ENCODE measurements around the gene RTL10.

RTL10 gene

GRCh38 chr22:19868773-19869471 lies 14.2 kb upstream of the RTL10 start:
- Histone ChIP-seq H3K4me1 (ENCODE audit: control insufficient read depth in 1 of 2, insufficient read depth in 1 of 2, low read depth in 1 of 2, low read length in 1 of 2) (no peaks in the 10 kb centered on the region), H3K4me3 (ENCODE audit: low read depth in 1 of 2, low read length in 1 of 2) (no peak overlapping the region), H3K9me3 (no peaks in the 10 kb centered on the region), H3K27ac (no peak overlapping the region), H3K36me3 (peaks cover 3% of the 10 kb centered on the region), H3K27me3 (no peaks in the 10 kb centered on the region)
- TF ChIP-seq CTCF (IDR thresholded peaks at IDR 0.05): no peak

GRCh38 chr22:19868333-19868732 lies 13.7 kb upstream of the RTL10 start:
- Histone ChIP-seq H3K4me1 (ENCODE audit: control insufficient read depth in 1 of 2, insufficient read depth in 1 of 2, low read depth in 1 of 2, low read length in 1 of 2) (no peaks in the 10 kb centered on the region), H3K4me3 (ENCODE audit: low read depth in 1 of 2, low read length in 1 of 2) (no peak overlapping the region), H3K9me3 (no peaks in the 10 kb centered on the region), H3K27ac (no peak overlapping the region), H3K36me3 (no peaks in the 10 kb centered on the region), H3K27me3 (no peaks in the 10 kb centered on the region)
- no peak for TF ChIP-seq CTCF (IDR thresholded peaks at IDR 0.05)

GRCh38 chr22:19867617-19868016 lies 12.9 kb upstream of the RTL10 start:
- Histone ChIP-seq H3K4me3 (ENCODE audit: low read depth in 1 of 2, low read length in 1 of 2) (no peak overlapping the region), H3K27me3 (no peaks in the 10 kb centered on the region), H3K36me3 (no peaks in the 10 kb centered on the region), H3K4me1 (ENCODE audit: control insufficient read depth in 1 of 2, insufficient read depth in 1 of 2, low read depth in 1 of 2, low read length in 1 of 2) (no peaks in the 10 kb centered on the region), H3K9me3 (no peaks in the 10 kb centered on the region), H3K27ac (no peak overlapping the region)
- no peak for TF ChIP-seq CTCF (IDR thresholded peaks at IDR 0.05)

- no peaks in the 10 kb centered on the region for H3K27me3 ChIP-seq
- no peaks in the 10 kb centered on the region for H3K4me1 ChIP-seq (ENCODE audit: control insufficient read depth in 1 of 2, insufficient read depth in 1 of 2, low read depth in 1 of 2, low read length in 1 of 2)
- no peak overlapping the region for H3K4me3 ChIP-seq (ENCODE audit: low read depth in 1 of 2, low read length in 1 of 2)
- no peak for TF ChIP-seq CTCF (IDR thresholded peaks at IDR 0.05)
- H3K36me3 ChIP-seq: no peaks in the 10 kb centered on the region
- no peaks in the 10 kb centered on the region for H3K9me3 ChIP-seq
- no peak overlapping the region for H3K27ac ChIP-seq
These were observed 12.0 kb upstream of the RTL10 start for GRCh38 chr22:19866665-19867009.

- no peaks in the 10 kb centered on the region for H3K4me1 ChIP-seq (ENCODE audit: control insufficient read depth in 1 of 2, insufficient read depth in 1 of 2, low read depth in 1 of 2, low read length in 1 of 2)
- H3K27me3 ChIP-seq: no peaks in the 10 kb centered on the region
- no peaks in the 10 kb centered on the region for H3K36me3 ChIP-seq
- H3K27ac ChIP-seq: no peak overlapping the region
- no peak overlapping the region for H3K4me3 ChIP-seq (ENCODE audit: low read depth in 1 of 2, low read length in 1 of 2)
- no peaks in the 10 kb centered on the region for H3K9me3 ChIP-seq
- no peak for TF ChIP-seq CTCF (IDR thresholded peaks at IDR 0.05)
These were observed 10.6 kb upstream of the RTL10 start for GRCh38 chr22:19865141-19865829.

All from neutrophil (primary cell).